K562 (cell line): Measurements from ENCODE around the gene ANGEL2. TPM values are rescaled to one million over a fixed set of nuclear protein-coding genes. Genes with fewer than 3 reads are reported as not detected.

Source experiments
- ARID1B ChIP-seq: fragments of 450-650 bp; IDR thresholded peaks from 2 replicates; pipeline ENCODE4 v1.6.1; 2016; ENCODE audit warnings: antibody characterized with exemption, mild to moderate bottlenecking, inconsistent platforms
- ATF2 ChIP-seq: sonication (generic); formaldehyde crosslinking; IDR thresholded peaks from 2 replicates; pipeline ENCODE4 v1.8.1; 2022; ENCODE audit warnings: missing genetic modification reagents
- ELF4 ChIP-seq: fragments of 450-650 bp; formaldehyde crosslinking; IDR thresholded peaks from 2 replicates; pipeline ENCODE4 v1.4.0; 2022; ENCODE audit warnings: missing genetic modification characterization
- ETV5 ChIP-seq: sonication (generic); formaldehyde crosslinking; IDR thresholded peaks from 2 replicates; pipeline ENCODE4 v1.4.0; 2020; ENCODE audit warnings: low read depth, mild to moderate bottlenecking, missing genetic modification reagents
- HCFC1 ChIP-seq: IDR thresholded peaks from 2 replicates; pipeline ENCODE4 v1.6.1; 2012; ENCODE audit warnings: low read depth, low read length, improper control_type of control experiment
- HDAC6 ChIP-seq: IDR thresholded peaks from 2 replicates; pipeline ENCODE4 v1.6.1; 2012; ENCODE audit warnings: low read depth, mild to moderate bottlenecking, control low read depth, inconsistent platforms, low read length, moderate library complexity
- HMG20B ChIP-seq: fragments of 250-450 bp; sonication (Bioruptor Pico); IDR thresholded peaks from 2 replicates; pipeline ENCODE4 v1.5.0; 2021; ENCODE audit warnings: mild to moderate bottlenecking
- HNRNPL ChIP-seq: fragments of 200-400 bp; formaldehyde crosslinking; IDR thresholded peaks from 2 replicates; pipeline ENCODE4 v1.6.1; 2017; ENCODE audit warnings: low read depth, mild to moderate bottlenecking, low read length
- ID3 ChIP-seq, 2 experiments: fragments of 250-450 bp in 1 of 2; fragments of 450-650 bp in 1 of 2; sonication (Bioruptor Pico) in 1 of 2; IDR thresholded peaks; 2 replicates each; pipeline versions ENCODE4 v1.6.1 to v1.8.0; 2016 to 2021; ENCODE audit warnings: mild to moderate bottlenecking in 2 of 2, moderate library complexity in 2 of 2, missing compliant biosample characterization in 1 of 2, missing genetic modification characterization in 1 of 2
- ILK ChIP-seq: fragments of 450-650 bp; IDR thresholded peaks from 2 replicates; pipeline ENCODE4 v1.6.1; 2016; ENCODE audit warnings: missing genetic modification characterization, low read depth, mild to moderate bottlenecking, missing compliant biosample characterization, moderate library complexity, borderline replicate concordance
- MEF2A ChIP-seq: IDR thresholded peaks from 2 replicates; pipeline ENCODE4 v1.6.1; 2011; ENCODE audit warnings: low read depth, mild to moderate bottlenecking, low read length, moderate library complexity; ENCODE audit not compliant: control insufficient read depth
- PRPF4 ChIP-seq: fragments of 200-400 bp; formaldehyde crosslinking; IDR thresholded peaks from one replicate; pipeline ENCODE4 v1.6.1; 2017; ENCODE audit warnings: low read length, low read depth, mild to moderate bottlenecking; ENCODE audit not compliant: insufficient read depth, poor library complexity, severe bottlenecking
- RFX5 ChIP-seq: IDR thresholded peaks from 2 replicates; pipeline ENCODE4 v1.6.1; 2011; ENCODE audit warnings: low read depth, mild to moderate bottlenecking, improper control_type of control experiment, low read length
- SMARCE1 ChIP-seq: fragments of 450-650 bp; IDR thresholded peaks from 2 replicates; pipeline ENCODE4 v1.7.1; 2016; ENCODE audit warnings: mild to moderate bottlenecking
- TCF3 ChIP-seq: sonication (generic); formaldehyde crosslinking; IDR thresholded peaks from 2 replicates; pipeline ENCODE4 v1.4.0; 2020; ENCODE audit warnings: mild to moderate bottlenecking, missing genetic modification reagents
- TFE3 ChIP-seq: fragments of 450-650 bp; formaldehyde crosslinking; IDR thresholded peaks from 2 replicates; pipeline ENCODE4 v1.4.0; 2020; ENCODE audit warnings: mild to moderate bottlenecking, mixed read lengths
- ZNF121 ChIP-seq: sonication (generic); formaldehyde crosslinking; conservative IDR thresholded peaks from 2 replicates; pipeline ENCODE4 v1.8.0; 2022; ENCODE audit warnings: missing genetic modification reagents
- ZNF3 ChIP-seq: fragments of 250-450 bp; sonication (Bioruptor Pico); IDR thresholded peaks from 2 replicates; pipeline ENCODE4 v1.5.0; 2021; ENCODE audit warnings: mild to moderate bottlenecking, moderate library complexity
- polyA plus RNA-seq, 8 experiments: library from polyadenylated mRNA; depleted of rRNA in 4 of 8; stranded (reverse) in 5 of 8; unstranded in 3 of 8; fragments of >200 nt; fragmentation: Nextera tagmentation in 2 of 8; fragmentation: Illumina TruSeq in 1 of 8; extraction: Ambion mirVana in 2 of 8; extraction: Trizol in 1 of 8; gene quantifications; 2 replicates each; pipeline versions ENCODE4 v1.2.1 to v1.2.3, GENCODE V29; 2011 to 2014; ENCODE audit warnings: inconsistent platforms in 1 of 8, missing spikeins in 1 of 8
- total RNA-seq, 7 experiments: library from RNA; depleted of rRNA in 6 of 7; stranded (reverse); fragments of >200 nt in 6 of 7; fragmentation: Illumina TruSeq in 2 of 7; extraction: Trizol in 2 of 7; gene quantifications; 2 replicates each; pipeline versions ENCODE4 v1.2.1 to v1.2.3, GENCODE V29; 2011 to 2021; ENCODE audit warnings: low replicate concordance in 1 of 7
- TF ChIP-seq, protein P1 (sequence below): sonication (generic); formaldehyde crosslinking; IDR thresholded peaks from 2 replicates; pipeline ENCODE4 v1.4.0; 2020; ENCODE audit warnings: mild to moderate bottlenecking, missing genetic modification reagents
- TF ChIP-seq, protein P2 (sequence below): fragments of 200-800 bp; sonication (Bioruptor generic); IDR thresholded peaks from 2 replicates; pipeline ENCODE4 v1.6.1; 2017; ENCODE audit warnings: missing genetic modification characterization, missing compliant biosample characterization

Gene ANGEL2
- total and polyA plus RNA-seq, 9 of the 15 experiments (the other 6 are each of a cell fraction or from before 2014, with no cell fraction given): 6.8 to 34.6 (median 26.2) TPM

DNA sequence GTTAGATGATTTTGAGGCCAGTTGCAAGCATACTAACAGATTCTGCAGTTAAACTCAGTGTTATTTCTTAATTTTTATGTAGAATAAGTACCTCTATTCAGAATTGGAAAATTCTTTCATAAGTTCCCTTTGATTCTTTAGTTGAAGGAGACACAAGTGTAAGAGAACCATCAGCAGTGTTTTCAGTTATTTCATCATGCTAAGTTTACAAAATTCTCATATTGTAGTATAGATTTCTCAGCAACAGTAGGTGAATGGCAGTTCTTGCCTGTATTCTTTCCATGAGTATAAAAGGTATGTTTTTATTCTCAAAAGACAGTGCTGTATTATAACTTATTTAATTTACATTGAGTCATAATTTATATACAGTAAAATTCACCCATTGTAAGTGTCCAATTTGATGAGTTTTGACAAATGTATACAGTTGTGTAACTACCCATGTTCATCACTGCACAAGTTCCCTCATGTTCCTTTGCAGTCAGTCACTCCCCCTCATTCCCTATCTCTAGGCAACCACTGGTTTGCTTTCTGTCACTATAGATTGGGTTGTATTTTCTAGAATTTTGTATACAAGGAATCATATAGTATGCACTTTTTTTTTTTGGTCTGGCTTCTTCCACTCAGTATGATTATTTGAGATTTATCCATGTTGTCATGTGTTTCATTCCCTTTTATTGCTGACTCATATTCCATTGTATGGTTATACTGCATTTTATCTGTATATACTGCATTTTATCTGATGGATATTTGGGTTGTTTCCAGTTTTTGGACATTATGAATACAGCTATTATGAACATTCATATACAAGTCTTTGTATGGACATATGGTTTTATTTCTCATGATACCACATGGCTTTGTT lies 39.3 kb upstream of the ANGEL2 start (continued):
- TF ChIP-seq, protein P1, sequence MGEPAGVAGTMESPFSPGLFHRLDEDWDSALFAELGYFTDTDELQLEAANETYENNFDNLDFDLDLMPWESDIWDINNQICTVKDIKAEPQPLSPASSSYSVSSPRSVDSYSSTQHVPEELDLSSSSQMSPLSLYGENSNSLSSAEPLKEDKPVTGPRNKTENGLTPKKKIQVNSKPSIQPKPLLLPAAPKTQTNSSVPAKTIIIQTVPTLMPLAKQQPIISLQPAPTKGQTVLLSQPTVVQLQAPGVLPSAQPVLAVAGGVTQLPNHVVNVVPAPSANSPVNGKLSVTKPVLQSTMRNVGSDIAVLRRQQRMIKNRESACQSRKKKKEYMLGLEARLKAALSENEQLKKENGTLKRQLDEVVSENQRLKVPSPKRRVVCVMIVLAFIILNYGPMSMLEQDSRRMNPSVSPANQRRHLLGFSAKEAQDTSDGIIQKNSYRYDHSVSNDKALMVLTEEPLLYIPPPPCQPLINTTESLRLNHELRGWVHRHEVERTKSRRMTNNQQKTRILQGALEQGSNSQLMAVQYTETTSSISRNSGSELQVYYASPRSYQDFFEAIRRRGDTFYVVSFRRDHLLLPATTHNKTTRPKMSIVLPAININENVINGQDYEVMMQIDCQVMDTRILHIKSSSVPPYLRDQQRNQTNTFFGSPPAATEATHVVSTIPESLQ (CRISPR knock-in tag): no peak
- no peak for TF ChIP-seq ATF2 (CRISPR knock-in tag)
- no peak for TF ChIP-seq ZNF121
- no peak for TF ChIP-seq HNRNPL
- no peak for TF ChIP-seq MEF2A
- peak; percentile 81; the same call in 1 of the 2 replicates for TF ChIP-seq SMARCE1
- peak; percentile 64 for TF ChIP-seq TCF3 (CRISPR knock-in tag)
- TF ChIP-seq PRPF4: no peak
- TF ChIP-seq HDAC6: no peak
- TF ChIP-seq ID3 (CRISPR knock-in tag; IDR thresholded peaks at IDR 0.05): no peak
- TF ChIP-seq ID3 (tag; IDR thresholded peaks at IDR 0.05): no peak
- no peak for TF ChIP-seq HMG20B (CRISPR knock-in tag)
- no peak for TF ChIP-seq ETV5
- no peak for TF ChIP-seq RFX5
- peak; percentile 87 for TF ChIP-seq ARID1B
- no peak for TF ChIP-seq TFE3 (CRISPR knock-in tag)
- no peak for TF ChIP-seq ILK (tag)
- no peak for TF ChIP-seq HCFC1
- TF ChIP-seq ZNF3 (CRISPR knock-in tag): no peak
- TF ChIP-seq, protein P2, sequence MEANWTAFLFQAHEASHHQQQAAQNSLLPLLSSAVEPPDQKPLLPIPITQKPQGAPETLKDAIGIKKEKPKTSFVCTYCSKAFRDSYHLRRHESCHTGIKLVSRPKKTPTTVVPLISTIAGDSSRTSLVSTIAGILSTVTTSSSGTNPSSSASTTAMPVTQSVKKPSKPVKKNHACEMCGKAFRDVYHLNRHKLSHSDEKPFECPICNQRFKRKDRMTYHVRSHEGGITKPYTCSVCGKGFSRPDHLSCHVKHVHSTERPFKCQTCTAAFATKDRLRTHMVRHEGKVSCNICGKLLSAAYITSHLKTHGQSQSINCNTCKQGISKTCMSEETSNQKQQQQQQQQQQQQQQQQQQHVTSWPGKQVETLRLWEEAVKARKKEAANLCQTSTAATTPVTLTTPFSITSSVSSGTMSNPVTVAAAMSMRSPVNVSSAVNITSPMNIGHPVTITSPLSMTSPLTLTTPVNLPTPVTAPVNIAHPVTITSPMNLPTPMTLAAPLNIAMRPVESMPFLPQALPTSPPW (CRISPR knock-in tag): no peak
- TF ChIP-seq ELF4: no peak
